Measurements from ENCODE around the gene CFAP91.

GRCh38 chr3:119746423-119746822 is 43.6 kb downstream of the CFAP91 start:
- TF ChIP-seq, protein P1, sequence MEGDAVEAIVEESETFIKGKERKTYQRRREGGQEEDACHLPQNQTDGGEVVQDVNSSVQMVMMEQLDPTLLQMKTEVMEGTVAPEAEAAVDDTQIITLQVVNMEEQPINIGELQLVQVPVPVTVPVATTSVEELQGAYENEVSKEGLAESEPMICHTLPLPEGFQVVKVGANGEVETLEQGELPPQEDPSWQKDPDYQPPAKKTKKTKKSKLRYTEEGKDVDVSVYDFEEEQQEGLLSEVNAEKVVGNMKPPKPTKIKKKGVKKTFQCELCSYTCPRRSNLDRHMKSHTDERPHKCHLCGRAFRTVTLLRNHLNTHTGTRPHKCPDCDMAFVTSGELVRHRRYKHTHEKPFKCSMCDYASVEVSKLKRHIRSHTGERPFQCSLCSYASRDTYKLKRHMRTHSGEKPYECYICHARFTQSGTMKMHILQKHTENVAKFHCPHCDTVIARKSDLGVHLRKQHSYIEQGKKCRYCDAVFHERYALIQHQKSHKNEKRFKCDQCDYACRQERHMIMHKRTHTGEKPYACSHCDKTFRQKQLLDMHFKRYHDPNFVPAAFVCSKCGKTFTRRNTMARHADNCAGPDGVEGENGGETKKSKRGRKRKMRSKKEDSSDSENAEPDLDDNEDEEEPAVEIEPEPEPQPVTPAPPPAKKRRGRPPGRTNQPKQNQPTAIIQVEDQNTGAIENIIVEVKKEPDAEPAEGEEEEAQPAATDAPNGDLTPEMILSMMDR (tag by site-specific recombination; IDR thresholded peaks at IDR 0.05), result no peak
- TF ChIP-seq BCL11A (tag by site-specific recombination; IDR thresholded peaks at IDR 0.05; ENCODE audit: low read depth) (no peak), ZFP3 (tag by site-specific recombination; IDR thresholded peaks at IDR 0.05; ENCODE audit: low read depth) (no peak), ZNF114 (tag by site-specific recombination; IDR thresholded peaks at IDR 0.05) (no peak), ZNF121 (tag by site-specific recombination; IDR thresholded peaks at IDR 0.05) (no peak), KLF7 (tag by site-specific recombination; IDR thresholded peaks at IDR 0.05; ENCODE audit: borderline replicate concordance) (no peak), ZNF704 (tag by site-specific recombination; IDR thresholded peaks at IDR 0.05) (no peak), ZNF266 (tag by site-specific recombination; IDR thresholded peaks at IDR 0.05; ENCODE audit: low read depth) (no peak), PBX3 (CRISPR knock-in tag; IDR thresholded peaks at IDR 0.05) (no peak)
- TF ChIP-seq, protein P2, sequence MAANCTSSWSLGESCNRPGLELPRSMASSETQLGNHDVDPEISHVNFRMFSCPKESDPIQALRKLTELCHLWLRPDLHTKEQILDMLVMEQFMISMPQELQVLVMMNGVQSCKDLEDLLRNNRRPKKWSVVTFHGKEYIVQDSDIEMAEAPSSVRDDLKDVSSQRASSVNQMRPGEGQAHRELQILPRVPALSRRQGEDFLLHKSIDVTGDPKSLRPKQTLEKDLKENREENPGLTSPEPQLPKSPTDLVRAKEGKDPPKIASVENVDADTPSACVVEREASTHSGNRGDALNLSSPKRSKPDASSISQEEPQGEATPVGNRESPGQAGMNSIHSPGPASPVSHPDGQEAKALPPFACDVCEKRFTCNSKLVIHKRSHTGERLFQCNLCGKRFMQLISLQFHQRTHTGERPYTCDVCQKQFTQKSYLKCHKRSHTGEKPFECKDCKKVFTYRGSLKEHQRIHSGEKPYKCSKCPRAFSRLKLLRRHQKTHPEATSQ (tag by site-specific recombination; IDR thresholded peaks at IDR 0.05), result no peak
